ENCODE measurements around the gene TBKBP1.

Gene TBKBP1

DNA sequence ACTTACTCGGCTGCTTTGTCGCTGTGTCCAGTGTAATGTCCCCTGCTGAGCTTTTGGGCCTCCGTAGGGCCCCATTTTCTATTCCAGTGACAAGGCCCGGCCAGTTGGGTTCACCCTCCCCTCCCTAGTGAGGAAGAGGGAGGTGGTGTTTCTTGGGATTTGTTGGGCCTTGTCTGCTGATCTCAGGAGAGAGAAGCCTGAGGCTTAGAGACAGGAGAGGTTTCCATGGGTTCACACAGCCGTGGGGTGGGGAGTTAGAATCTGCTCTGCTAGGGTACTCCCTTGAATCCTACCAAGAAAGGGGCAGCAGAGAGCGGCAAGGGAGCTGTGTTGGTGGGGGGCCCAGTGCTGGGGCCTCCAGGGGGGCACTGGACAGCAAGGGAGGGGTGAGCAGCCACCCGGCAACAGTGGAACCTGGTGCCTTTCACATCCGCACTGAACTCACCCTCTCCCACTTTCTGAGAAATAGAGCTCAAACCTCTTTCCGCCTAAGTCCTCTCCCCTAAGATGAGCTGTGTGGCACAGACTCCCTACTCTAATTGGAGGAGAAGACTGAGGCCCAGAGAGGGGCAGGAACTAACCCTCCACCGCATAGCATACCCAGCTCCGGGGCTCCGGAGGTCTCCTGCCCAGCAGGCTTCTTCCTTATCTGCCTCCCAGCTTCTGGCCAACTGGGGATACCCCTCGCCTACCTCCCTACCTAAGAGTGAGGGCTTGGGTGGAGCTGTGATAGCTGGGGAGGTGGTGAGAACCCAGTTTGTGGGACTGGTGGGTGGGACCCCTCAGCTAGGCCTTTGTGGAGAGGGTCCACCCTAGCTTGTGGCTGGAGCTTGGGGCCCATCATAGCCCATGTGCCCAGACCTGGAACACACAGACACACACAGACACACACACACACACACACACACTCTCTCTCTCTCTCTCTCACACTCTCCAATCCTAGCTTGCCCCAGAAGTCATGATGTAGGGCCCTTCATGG, 6.8 kb downstream of the TBKBP1 start:
- no peak for DNase-seq

GRCh38 chr17:47701608-47702007, 7.6 kb downstream of the TBKBP1 start:
- DNase-seq, result no peak

DNA sequence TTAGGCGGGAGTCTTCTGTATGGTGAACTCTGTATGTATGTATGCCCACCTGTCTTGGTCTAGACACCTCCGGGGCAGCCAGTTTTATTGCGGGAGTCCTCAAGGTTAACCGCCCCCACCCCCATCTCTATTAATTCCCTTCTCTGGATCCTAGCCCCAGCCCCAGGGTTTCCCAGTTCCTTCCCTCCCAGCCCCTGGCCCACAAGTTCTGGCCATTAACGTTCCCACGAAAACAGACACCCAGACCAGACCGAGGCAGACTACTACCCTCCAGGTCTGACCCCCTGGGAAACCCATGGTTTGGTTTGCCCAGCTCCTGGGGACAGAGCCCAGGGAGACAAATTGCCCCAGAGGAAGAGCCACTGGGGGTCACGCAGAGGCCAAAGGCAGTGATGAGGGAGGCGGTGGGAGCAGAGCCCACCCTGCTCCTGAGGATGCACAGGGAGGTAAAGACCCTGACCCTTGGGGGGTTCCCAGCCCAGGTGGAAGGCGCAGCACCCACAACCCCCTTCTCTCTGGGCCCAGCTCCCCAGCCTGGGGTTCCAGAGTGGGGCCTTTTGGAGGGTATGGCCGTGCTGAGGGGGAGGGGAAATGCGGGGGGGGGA, 8.5 kb downstream of the TBKBP1 start:
- DNase-seq, result no peak

DNA sequence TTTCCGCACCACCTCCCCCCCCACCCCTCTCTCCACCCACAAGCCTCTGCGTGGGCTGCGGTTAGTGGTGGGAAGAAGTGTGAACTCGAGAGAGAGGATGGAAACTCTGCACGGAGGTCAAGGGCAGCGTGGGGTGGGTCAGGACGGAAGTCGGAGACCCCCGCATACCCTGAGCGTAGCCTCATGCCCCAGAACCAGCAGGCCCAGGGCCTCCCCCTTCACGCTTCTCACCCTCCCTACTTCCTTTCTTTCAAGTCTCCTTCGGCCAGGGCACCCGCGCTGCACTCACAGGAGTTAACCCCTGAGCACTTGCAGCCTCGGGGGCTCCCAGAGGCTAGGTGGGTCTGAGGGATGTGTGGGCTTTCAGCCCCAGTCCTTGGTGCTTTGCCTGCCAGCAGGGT, 9.2 kb downstream of the TBKBP1 start:
- no peak for DNase-seq

GRCh38 chr17:47703671-47704070, 9.7 kb downstream of the TBKBP1 start:
- no peak for DNase-seq

DNA sequence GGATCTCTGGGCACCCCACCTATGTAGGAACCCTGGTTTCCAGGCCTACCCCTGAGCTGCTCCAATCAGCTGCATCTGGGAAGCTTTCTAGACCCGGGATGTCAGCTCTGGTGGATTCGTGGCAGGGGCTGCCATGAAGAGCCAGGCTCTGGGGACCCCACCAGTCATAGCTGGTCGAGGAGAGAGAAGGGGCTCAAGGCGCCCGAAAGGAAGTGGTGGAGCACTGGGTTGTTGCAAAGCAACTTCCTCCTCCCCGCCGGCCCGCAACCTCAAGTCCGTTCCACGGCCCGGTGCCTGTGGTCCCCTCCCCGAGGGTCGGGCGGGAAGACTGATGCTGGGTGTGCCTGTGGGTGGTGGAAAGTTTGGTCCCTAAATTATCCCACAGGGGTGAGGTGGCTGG, 10.2 kb downstream of the TBKBP1 start:
- DNase-seq, result no peak

DNA sequence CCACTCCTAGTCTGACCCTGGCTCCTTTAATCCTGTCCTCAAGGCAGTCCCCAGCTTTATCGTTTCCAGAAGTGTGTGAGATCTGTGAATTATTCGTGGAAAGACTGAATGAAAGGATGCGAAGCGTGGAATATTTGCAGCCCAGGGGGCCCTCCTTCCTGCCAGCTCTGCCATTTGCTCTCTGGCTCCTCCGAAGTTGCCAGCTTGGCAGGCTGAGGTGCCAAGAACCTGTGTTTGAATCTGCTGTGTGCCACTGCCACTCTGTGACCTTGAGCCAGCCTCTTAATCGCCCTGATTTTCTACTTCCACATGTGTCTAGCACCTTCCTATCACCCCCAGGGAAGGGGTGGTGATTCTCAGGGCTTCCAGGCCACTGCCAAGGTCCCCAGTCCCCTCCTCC, 10.8 kb downstream of the TBKBP1 start:
- DNase-seq, result no peak

DNA sequence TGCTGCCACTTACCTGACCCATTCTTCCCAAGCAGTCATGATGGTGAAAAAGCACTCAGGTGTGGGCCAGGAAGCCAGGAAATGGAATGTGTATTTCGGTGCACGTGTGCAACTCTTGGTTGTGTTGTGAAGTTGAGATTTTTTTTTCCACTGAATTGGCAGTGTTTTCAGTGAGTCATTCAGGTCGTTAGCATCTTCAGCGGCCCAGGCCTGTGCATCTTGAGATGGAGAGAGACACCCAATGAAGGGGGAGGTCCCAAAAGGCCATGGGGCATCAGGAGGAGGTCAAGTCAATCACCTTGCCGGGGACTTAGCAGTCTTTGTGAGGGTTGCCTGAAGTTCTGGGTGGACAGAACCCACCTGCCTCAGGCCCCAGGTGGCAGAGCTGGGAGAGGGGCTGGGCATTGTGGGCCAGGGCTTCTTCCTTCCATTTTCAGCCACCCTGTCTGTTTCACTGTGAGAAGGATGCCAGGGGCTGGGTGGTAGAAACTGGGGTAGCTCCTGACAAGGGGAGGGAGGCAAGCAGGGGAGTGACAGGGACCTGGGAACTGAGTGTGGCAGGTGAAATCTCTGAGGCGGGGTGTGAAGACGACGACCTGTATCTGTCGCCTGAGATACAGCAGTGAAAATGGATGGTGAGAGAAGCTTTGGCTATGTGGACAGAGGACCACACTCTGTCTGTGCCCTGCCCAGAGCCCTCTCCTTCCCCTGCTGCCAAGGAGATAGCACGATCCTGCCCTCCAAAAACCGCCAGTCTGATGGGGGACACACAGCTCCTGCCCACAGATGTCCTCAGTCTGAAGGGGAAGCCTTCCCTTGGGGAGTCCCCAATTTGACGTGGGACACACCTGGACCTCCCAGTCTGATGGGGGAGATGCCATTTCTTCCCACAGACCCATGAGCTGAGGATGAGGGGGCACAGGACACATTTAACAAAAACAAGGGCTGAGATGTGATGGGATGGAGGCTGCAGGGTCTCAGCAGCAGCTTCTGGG, 11.9 kb downstream of the TBKBP1 start:
- DNase-seq, result no peak

GRCh38 chr17:47707056-47707804, 13.3 kb downstream of the TBKBP1 start:
- no peak for DNase-seq

DNA sequence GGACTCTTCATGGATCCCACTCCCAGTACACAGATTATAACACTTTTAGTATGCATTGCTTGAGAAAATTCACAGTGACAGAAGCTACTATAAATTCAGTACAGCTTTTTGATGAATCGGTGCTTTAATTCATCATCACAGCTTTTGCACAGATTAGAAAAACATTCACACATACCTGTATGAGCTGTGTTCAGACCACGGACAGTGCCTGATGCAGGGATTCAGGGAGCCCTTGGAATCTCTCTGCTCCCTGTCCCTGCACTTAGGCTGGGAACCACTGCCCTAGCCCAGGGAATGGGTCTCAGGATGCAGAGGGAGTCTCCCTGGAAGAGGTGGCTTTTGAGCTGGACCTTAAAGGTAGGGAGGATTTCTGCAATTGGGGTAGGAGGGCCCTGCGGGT, 13.9 kb downstream of the TBKBP1 start:
- no peak for DNase-seq

- no peak for DNase-seq
Observed at GRCh38 chr17:47708312-47708863, 14.4 kb downstream of the TBKBP1 start.

GRCh38 chr17:47708864-47709541, 15.0 kb downstream of the TBKBP1 start:
- no peak for DNase-seq

- DNase-seq, result no peak
Observed at GRCh38 chr17:47709594-47709993, 15.6 kb downstream of the TBKBP1 start.

DNA sequence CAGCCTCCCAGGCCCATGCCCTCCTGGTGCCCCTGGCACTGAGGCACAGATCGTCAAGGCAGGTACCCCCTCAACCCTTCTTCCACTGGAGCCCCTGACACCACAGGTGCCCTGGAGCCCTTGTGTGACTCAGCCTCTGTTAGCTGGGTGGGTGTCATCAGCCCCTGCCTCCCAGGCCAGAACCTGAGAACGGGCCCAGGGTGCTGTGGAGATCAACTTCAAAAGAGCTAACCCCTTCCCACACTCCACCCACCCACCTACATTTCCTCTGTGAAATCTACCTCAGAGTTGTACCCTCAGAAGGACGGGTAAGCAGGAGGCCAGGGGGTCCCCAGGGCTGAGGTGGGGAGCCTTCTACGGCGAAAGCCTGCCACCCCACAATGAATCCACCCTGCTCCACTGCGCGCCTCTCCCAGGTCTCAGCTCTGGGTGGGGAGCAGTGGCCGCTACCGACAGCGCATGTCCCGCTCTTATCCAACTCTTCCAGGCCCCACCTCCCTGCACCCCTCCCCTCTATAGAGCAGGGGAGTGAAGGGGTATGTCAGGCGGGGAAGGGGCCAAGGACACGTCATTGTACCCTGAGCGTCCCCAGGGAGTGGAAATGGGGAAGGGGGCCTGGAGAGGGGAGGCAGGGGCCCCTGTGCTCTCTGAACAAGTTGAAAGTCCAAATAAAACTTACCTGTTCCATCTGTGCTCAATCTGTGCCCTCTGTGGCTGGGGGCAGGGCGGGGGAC, 17.6 kb downstream of the TBKBP1 start:
- DNase-seq, result no peak

DNA sequence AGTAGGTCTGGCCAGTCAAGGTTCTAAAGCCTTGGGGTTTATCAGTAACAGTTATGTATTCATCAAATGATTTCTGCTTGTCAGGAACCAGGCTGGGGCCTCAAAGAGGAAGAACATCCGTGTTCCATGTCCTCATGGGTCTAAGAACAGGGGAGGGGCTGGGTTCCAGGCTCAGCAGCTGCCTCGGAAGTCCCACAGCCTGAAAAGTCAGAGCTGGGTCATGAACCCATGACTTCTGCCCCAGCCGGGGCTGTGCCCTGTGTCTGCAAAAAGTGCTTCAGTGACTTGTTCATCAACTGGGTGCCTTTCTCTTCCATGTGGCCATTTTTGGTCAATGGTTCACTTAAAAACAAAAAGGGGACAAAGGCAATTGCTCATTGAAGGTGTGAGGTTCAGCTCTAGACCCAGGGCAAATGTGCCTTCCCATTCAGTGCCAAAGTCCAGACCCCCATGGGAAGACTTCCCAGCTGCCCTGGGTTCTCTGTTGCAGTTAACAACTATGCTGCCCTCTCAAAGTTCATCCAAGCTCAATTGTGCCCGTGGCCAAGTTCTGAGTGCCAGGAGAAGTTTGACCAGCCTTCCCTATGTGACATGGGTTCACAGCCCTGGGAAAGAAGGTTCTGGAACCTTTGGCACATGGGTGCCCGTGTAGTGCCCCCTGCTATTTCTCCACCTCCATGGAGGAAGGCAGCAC, 18.5 kb downstream of the TBKBP1 start:
- no peak for DNase-seq

DNA sequence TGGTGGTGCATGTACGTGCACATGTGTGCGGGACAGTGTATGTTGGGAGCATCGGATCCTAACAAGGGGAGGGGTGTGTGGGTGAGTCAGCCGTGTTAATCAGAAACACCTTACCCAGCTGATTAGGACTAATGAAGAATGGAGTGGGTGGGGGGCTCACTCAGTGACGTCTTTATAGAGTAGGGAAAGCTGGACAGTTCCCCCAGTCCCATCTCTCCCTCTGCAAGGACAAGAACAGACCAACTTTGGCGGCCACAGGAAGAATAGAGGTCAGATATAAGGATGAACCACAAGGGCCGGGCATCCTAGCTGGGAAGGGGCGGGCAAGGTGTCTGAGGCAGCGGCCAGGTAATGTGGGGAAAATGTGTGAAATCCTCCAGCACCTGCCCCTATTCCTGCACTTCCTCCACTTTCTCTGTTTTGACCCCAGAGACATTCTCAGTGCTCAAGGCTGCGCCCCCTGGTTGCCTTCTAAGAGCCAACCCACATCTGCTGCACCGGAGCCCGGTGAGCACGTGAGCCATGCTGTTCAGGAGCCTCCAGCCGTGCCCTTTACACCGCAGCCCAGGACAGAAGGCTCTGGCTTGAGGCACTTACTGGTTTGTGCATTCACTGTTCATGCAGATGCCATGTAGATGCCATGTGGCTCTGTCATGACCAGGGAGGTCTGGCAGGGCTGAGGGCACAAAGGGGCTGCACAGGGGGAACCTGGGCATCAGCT, 20.2 kb downstream of the TBKBP1 start:
- DNase-seq, result no peak

DNA sequence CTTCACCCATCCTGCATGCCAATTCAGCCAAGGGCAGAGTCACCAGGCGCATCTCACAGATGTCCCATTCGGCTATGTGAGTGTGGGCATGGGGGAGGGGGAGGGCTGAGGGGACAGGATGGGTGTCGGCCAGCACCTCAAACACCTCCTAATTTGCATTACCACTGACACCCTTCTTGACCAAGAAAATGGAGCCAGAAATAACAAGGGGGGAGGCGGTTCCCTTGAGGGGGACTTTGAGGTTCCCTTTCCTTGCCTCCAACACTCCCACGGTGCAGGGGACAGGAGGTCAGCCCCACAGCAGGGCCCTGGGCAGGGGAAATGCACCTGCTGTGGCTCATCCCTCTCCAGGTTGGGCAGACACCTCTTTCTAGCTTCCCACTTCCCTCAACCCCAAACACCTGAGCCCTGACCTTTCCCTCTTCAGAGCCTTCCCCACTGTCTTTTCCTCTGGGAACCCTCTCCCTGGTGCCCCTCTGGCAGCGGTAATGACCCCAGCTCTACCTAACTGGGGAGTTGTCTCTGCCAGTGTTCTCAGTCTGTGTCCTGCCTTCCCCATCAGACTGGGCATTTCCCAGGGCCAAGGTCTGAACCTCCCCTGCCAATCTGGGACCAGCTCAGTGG, 20.9 kb downstream of the TBKBP1 start:
- no peak for DNase-seq

GRCh38 chr17:47715669-47716325, 21.8 kb downstream of the TBKBP1 start:
- no peak for DNase-seq

Measured in kidney glomerular epithelial cell (primary cell).